Astrocyte (in vitro differentiated cells and primary cell): ENCODE measurements around the gene LRRTM3. TPM values are rescaled to one million over a fixed set of nuclear protein-coding genes. Genes with fewer than 3 reads are reported as not detected.

Experiments used
- DNase-seq: peaks from one replicate; pipeline ENCODE4 v3.0.0-alpha.2; 2010; ENCODE audit warnings: low read depth
- FAIRE-seq: peaks from 2 replicates; lab custom pipeline; 2011; peaks lifted over from hg19 to GRCh38; lab: Jason Lieb, UNC
- H2AFZ ChIP-seq: 2 replicates; pipeline ENCODE4 v1.6.0; 2012; ENCODE audit warnings: low read depth, low read length, inconsistent platforms
- H3K27ac ChIP-seq: 2 replicates; pipeline ENCODE4 v1.5.1; 2011; ENCODE audit warnings: low read depth, low read length, inconsistent platforms
- H3K27me3 ChIP-seq: 2 replicates; pipeline ENCODE4 v1.6.0; 2011; ENCODE audit warnings: low read length, inconsistent platforms; ENCODE audit not compliant: insufficient read depth
- H3K36me3 ChIP-seq: 2 replicates; pipeline ENCODE4 v1.5.1; 2011; ENCODE audit warnings: low read length, inconsistent platforms; ENCODE audit not compliant: insufficient read depth
- H3K4me1 ChIP-seq: 2 replicates; pipeline ENCODE4 v1.5.1; 2011; ENCODE audit warnings: low read length, inconsistent platforms; ENCODE audit not compliant: insufficient read depth
- H3K4me2 ChIP-seq: 2 replicates; pipeline ENCODE4 v1.6.0; 2012; ENCODE audit warnings: low read length, inconsistent platforms
- H3K4me3 ChIP-seq: 2 replicates; pipeline ENCODE4 v1.5.1; 2011; ENCODE audit warnings: low read depth, mild to moderate bottlenecking, low read length, inconsistent platforms; ENCODE audit not compliant: insufficient read depth
- H3K79me2 ChIP-seq: 2 replicates; pipeline ENCODE4 v1.6.0; 2012; ENCODE audit warnings: mild to moderate bottlenecking, low read length, inconsistent platforms; ENCODE audit not compliant: insufficient read depth
- H3K9ac ChIP-seq: 2 replicates; pipeline ENCODE4 v1.6.0; 2012; ENCODE audit warnings: mild to moderate bottlenecking, low read length, inconsistent platforms
- H3K9me3 ChIP-seq: 2 replicates; pipeline ENCODE4 v1.5.1; 2012; ENCODE audit warnings: low read depth, mild to moderate bottlenecking, low read length, inconsistent platforms; ENCODE audit not compliant: insufficient read depth
- H4K20me1 ChIP-seq: 2 replicates; pipeline ENCODE4 v1.6.0; 2012; ENCODE audit warnings: low read length, inconsistent platforms; ENCODE audit not compliant: insufficient read depth
- H3K27ac Mint-ChIP-seq: one replicate; pipeline ENCODE4 v1.8.0; 2021; ENCODE audit warnings: mild to moderate bottlenecking, mixed read lengths; ENCODE audit not compliant: unreplicated experiment
- H3K27me3 Mint-ChIP-seq: one replicate; pipeline ENCODE4 v1.8.0; 2021; ENCODE audit warnings: low read depth, mixed read lengths; ENCODE audit not compliant: unreplicated experiment
- H3K36me3 Mint-ChIP-seq: one replicate; pipeline ENCODE4 v1.8.0; 2021; ENCODE audit warnings: low read depth, mixed read lengths; ENCODE audit not compliant: unreplicated experiment
- H3K4me1 Mint-ChIP-seq: one replicate; pipeline ENCODE4 v1.8.0; 2021; ENCODE audit warnings: low read depth, mixed read lengths; ENCODE audit not compliant: unreplicated experiment
- H3K4me3 Mint-ChIP-seq: one replicate; pipeline ENCODE4 v1.8.0; 2021; ENCODE audit warnings: mild to moderate bottlenecking, moderate library complexity, mixed read lengths; ENCODE audit not compliant: unreplicated experiment
- H3K9me3 Mint-ChIP-seq: one replicate; pipeline ENCODE4 v1.8.0; 2021; ENCODE audit warnings: mild to moderate bottlenecking, mixed read lengths; ENCODE audit not compliant: unreplicated experiment
- CTCF ChIP-seq: IDR thresholded peaks from 2 replicates; pipeline ENCODE4 v1.5.1; 2011; ENCODE audit warnings: low read depth, mild to moderate bottlenecking, inconsistent platforms, low read length, moderate library complexity; ENCODE audit not compliant: insufficient read depth
- EZH2 ChIP-seq: IDR thresholded peaks from 2 replicates; pipeline ENCODE4 v1.6.1; 2012; ENCODE audit warnings: mild to moderate bottlenecking, low read length, inconsistent platforms; ENCODE audit not compliant: insufficient read depth
- total RNA-seq: library from RNA; stranded (reverse); gene quantifications from 2 replicates; pipeline ENCODE4 v1.2.1, GENCODE V29; 2021

The LRRTM3 gene
- total RNA-seq, 1 donor from 2014 or later = 0.09 TPM

GRCh38 chr10:67140641-67141040 is 214.8 kb downstream of the LRRTM3 start:
- Histone ChIP-seq H3K9ac (no peak overlapping the region), H3K27me3 (no peaks in the 10 kb centered on the region), H4K20me1 (no peaks in the 10 kb centered on the region), H3K79me2 (no peaks in the 10 kb centered on the region), H3K4me1 (no peaks in the 10 kb centered on the region), H3K27ac (no peak overlapping the region), H3K36me3 (no peaks in the 10 kb centered on the region), H3K4me3 (no peak overlapping the region), H3K4me2 (no peak overlapping the region), H3K9me3 (no peaks in the 10 kb centered on the region), H2AFZ (no peak overlapping the region)
- Mint-ChIP-seq H3K36me3 (no peaks in the 10 kb centered on the region), H3K4me3 (no peak overlapping the region), H3K27me3 (no peaks in the 10 kb centered on the region), H3K27ac (no peak overlapping the region), H3K9me3 (no peaks in the 10 kb centered on the region), H3K4me1 (no peaks in the 10 kb centered on the region)
- TF ChIP-seq EZH2 (no peak), CTCF (no peak)
- FAIRE-seq = no peak
- no peak for DNase-seq

GRCh38 chr10:67141300-67141699 is 215.5 kb downstream of the LRRTM3 start:
- no peaks in the 10 kb centered on the region for H3K27me3 Mint-ChIP-seq
- no peaks in the 10 kb centered on the region for H3K4me1 ChIP-seq
- no peaks in the 10 kb centered on the region for H3K36me3 Mint-ChIP-seq
- no peaks in the 10 kb centered on the region for H3K27me3 ChIP-seq
- H4K20me1 ChIP-seq = no peaks in the 10 kb centered on the region
- H3K27ac Mint-ChIP-seq = no peak overlapping the region
- H3K36me3 ChIP-seq = no peaks in the 10 kb centered on the region
- no peak overlapping the region for H2AFZ ChIP-seq
- H3K4me2 ChIP-seq = no peak overlapping the region
- H3K4me1 Mint-ChIP-seq = no peaks in the 10 kb centered on the region
- H3K27ac ChIP-seq = no peak overlapping the region
- H3K9me3 Mint-ChIP-seq = no peaks in the 10 kb centered on the region
- no peak overlapping the region for H3K4me3 ChIP-seq
- no peaks in the 10 kb centered on the region for H3K9me3 ChIP-seq
- FAIRE-seq = no peak
- H3K4me3 Mint-ChIP-seq = no peak overlapping the region
- H3K79me2 ChIP-seq = no peaks in the 10 kb centered on the region
- no peak overlapping the region for H3K9ac ChIP-seq
- no peak for DNase-seq
- TF ChIP-seq EZH2 (no peak), CTCF (no peak)

GRCh38 chr10:67144530-67144929 is 218.7 kb downstream of the LRRTM3 start:
- Histone ChIP-seq H3K36me3 (no peaks in the 10 kb centered on the region), H3K79me2 (no peaks in the 10 kb centered on the region), H3K4me2 (no peak overlapping the region), H3K9ac (no peak overlapping the region), H3K27ac (no peak overlapping the region), H4K20me1 (no peaks in the 10 kb centered on the region), H3K4me3 (no peak overlapping the region), H3K27me3 (no peaks in the 10 kb centered on the region), H3K4me1 (no peaks in the 10 kb centered on the region), H2AFZ (no peak overlapping the region), H3K9me3 (no peaks in the 10 kb centered on the region)
- H3K4me1 Mint-ChIP-seq = no peaks in the 10 kb centered on the region
- H3K9me3 Mint-ChIP-seq = no peaks in the 10 kb centered on the region
- TF ChIP-seq CTCF = no peak
- TF ChIP-seq EZH2 = no peak
- no peak overlapping the region for H3K27ac Mint-ChIP-seq
- no peaks in the 10 kb centered on the region for H3K36me3 Mint-ChIP-seq
- DNase-seq (no peak), FAIRE-seq (no peak)
- H3K4me3 Mint-ChIP-seq = no peak overlapping the region
- no peaks in the 10 kb centered on the region for H3K27me3 Mint-ChIP-seq
